Mesendoderm (in vitro differentiated cells): ENCODE results near the gene SERTAD1.

ENCODE experiments used
- DNase-seq: peaks from one replicate; pipeline ENCODE4 v3.0.0; 2013
- H2AK5ac ChIP-seq: 2 replicates; pipeline ENCODE4 v1.6.1; 2013; ENCODE audit warnings: low read length, inconsistent platforms
- H2BK120ac ChIP-seq: 2 replicates; pipeline ENCODE4 v1.6.1; 2013; ENCODE audit warnings: low read depth, mild to moderate bottlenecking, low read length, moderate library complexity, mixed read lengths
- H2BK15ac ChIP-seq: replicated peaks from 2 replicates; pipeline ENCODE4 v1.6.1; 2013; ENCODE audit warnings: low read depth, mild to moderate bottlenecking, moderate library complexity
- H2BK5ac ChIP-seq: 2 replicates; pipeline ENCODE4 v1.6.1; 2013; ENCODE audit warnings: low read length, inconsistent platforms
- H3K18ac ChIP-seq: 2 replicates; pipeline ENCODE4 v1.6.1; 2013; ENCODE audit warnings: mild to moderate bottlenecking, low read length, mixed read lengths
- H3K23ac ChIP-seq: one replicate; pipeline ENCODE4 v1.6.1; 2013; ENCODE audit warnings: low read length
- H3K27ac ChIP-seq: 2 replicates; pipeline ENCODE4 v1.5.1; 2013; ENCODE audit warnings: low read depth, mild to moderate bottlenecking, inconsistent platforms, low read length, moderate library complexity
- H3K27me3 ChIP-seq: 2 replicates; pipeline ENCODE4 v1.6.1; 2013; ENCODE audit warnings: low read length, control low read depth, mild to moderate bottlenecking, inconsistent platforms; ENCODE audit not compliant: insufficient read depth, poor library complexity
- H3K36me3 ChIP-seq: 2 replicates; pipeline ENCODE4 v1.6.1; 2013; ENCODE audit warnings: low read length, inconsistent platforms; ENCODE audit not compliant: control insufficient read depth, insufficient read depth
- H3K4ac ChIP-seq: one replicate; pipeline ENCODE4 v1.6.1; 2013; ENCODE audit warnings: low read depth, mild to moderate bottlenecking, low read length, moderate library complexity
- H3K4me1 ChIP-seq: 2 replicates; pipeline ENCODE4 v1.6.1; 2013; ENCODE audit warnings: low read depth, low read length, inconsistent platforms; ENCODE audit not compliant: control insufficient read depth
- H3K4me2 ChIP-seq: 2 replicates; pipeline ENCODE4 v1.6.1; 2013; ENCODE audit warnings: low read length
- H3K4me3 ChIP-seq: 2 replicates; pipeline ENCODE4 v1.5.1; 2013; ENCODE audit warnings: mild to moderate bottlenecking, low read length
- H3K56ac ChIP-seq: one replicate; pipeline ENCODE4 v1.6.1; 2013; ENCODE audit warnings: low read length
- H3K79me1 ChIP-seq: 2 replicates; pipeline ENCODE4 v1.6.1; 2013; ENCODE audit warnings: low read length, inconsistent platforms
- H3K79me2 ChIP-seq: 2 replicates; pipeline ENCODE4 v1.6.1; 2013; ENCODE audit warnings: mild to moderate bottlenecking, low read length; ENCODE audit not compliant: control insufficient read depth, insufficient read depth
- H3K9ac ChIP-seq: 2 replicates; pipeline ENCODE4 v1.6.1; 2013; ENCODE audit warnings: low read length, inconsistent platforms
- H4K5ac ChIP-seq: one replicate; pipeline ENCODE4 v1.6.1; 2013; ENCODE audit warnings: low read length
- H4K8ac ChIP-seq: one replicate; pipeline ENCODE4 v1.6.1; 2013; ENCODE audit warnings: low read depth, mild to moderate bottlenecking, control low read depth, low read length, moderate library complexity
- WGBS: extraction: QIAGEN DNeasy Blood & Tissue Kit; methylation state at CpG from one replicate; pipeline ENCODE4 v1.1.7; 2013; ENCODE audit warnings: low lambda C conversion rate, missing lambda C conversion rate; ENCODE audit not compliant: insufficient coverage; ENCODE audit errors: extremely low coverage; 5-methylcytosine and 5-hydroxymethylcytosine counted together

SERTAD1 gene

GRCh38 chr19:40378509-40378908 lies 47.3 kb downstream of the SERTAD1 start:
- no CpG with 5 or more reads among the region's 2 CpGs for WGBS
- H3K79me2 ChIP-seq = no peaks in the 10 kb centered on the region
- no peak overlapping the region for H4K5ac ChIP-seq
- H2BK15ac ChIP-seq = no peak overlapping the region
- H3K23ac ChIP-seq = no peak overlapping the region
- no peak overlapping the region for H3K4ac ChIP-seq
- peaks cover 6% of the 10 kb centered on the region for H3K36me3 ChIP-seq
- no peak overlapping the region for H3K4me2 ChIP-seq
- no peaks in the 10 kb centered on the region for H3K4me1 ChIP-seq
- H3K27me3 ChIP-seq = no peaks in the 10 kb centered on the region
- no peak overlapping the region for H3K27ac ChIP-seq
- no peak overlapping the region for H2BK120ac ChIP-seq
- H2AK5ac ChIP-seq = no peak overlapping the region
- H4K8ac ChIP-seq = no peak overlapping the region
- no peak overlapping the region for H3K4me3 ChIP-seq
- H3K56ac ChIP-seq = no peak overlapping the region
- DNase-seq = no peak
- no peak overlapping the region for H3K18ac ChIP-seq
- no peaks in the 10 kb centered on the region for H3K79me1 ChIP-seq
- H2BK5ac ChIP-seq = no peak overlapping the region
- H3K9ac ChIP-seq = no peak overlapping the region

GRCh38 chr19:40377876-40378385 lies 47.9 kb downstream of the SERTAD1 start:
- no peak overlapping the region for H3K4me3 ChIP-seq
- H3K4me2 ChIP-seq = no peak overlapping the region
- H3K79me1 ChIP-seq = no peaks in the 10 kb centered on the region
- H3K9ac ChIP-seq = no peak overlapping the region
- H3K79me2 ChIP-seq = no peaks in the 10 kb centered on the region
- no peak overlapping the region for H2BK15ac ChIP-seq
- H3K56ac ChIP-seq = no peak overlapping the region
- H3K27ac ChIP-seq = no peak overlapping the region
- H2BK120ac ChIP-seq = no peak overlapping the region
- peaks cover 6% of the 10 kb centered on the region for H3K36me3 ChIP-seq
- H3K4ac ChIP-seq = no peak overlapping the region
- no peak for DNase-seq
- H2BK5ac ChIP-seq = no peak overlapping the region
- H3K23ac ChIP-seq = no peak overlapping the region
- H3K18ac ChIP-seq = no peak overlapping the region
- no peak overlapping the region for H2AK5ac ChIP-seq
- H4K8ac ChIP-seq = no peak overlapping the region
- H3K4me1 ChIP-seq = no peaks in the 10 kb centered on the region
- no CpG with 5 or more reads among the region's 25 CpGs for WGBS
- no peak overlapping the region for H4K5ac ChIP-seq
- H3K27me3 ChIP-seq = no peaks in the 10 kb centered on the region

GRCh38 chr19:40376286-40376862 lies 49.4 kb downstream of the SERTAD1 start:
- no peak overlapping the region for H4K5ac ChIP-seq
- H2BK120ac ChIP-seq = no peak overlapping the region
- no peaks in the 10 kb centered on the region for H3K79me1 ChIP-seq
- no peak overlapping the region for H4K8ac ChIP-seq
- no peak overlapping the region for H2AK5ac ChIP-seq
- no peaks in the 10 kb centered on the region for H3K4me1 ChIP-seq
- no peak overlapping the region for H3K27ac ChIP-seq
- peaks cover 6% of the 10 kb centered on the region for H3K36me3 ChIP-seq
- no peaks in the 10 kb centered on the region for H3K79me2 ChIP-seq
- H3K4me3 ChIP-seq = no peak overlapping the region
- no peak overlapping the region for H3K56ac ChIP-seq
- no peak overlapping the region for H2BK5ac ChIP-seq
- no peak overlapping the region for H2BK15ac ChIP-seq
- H3K4me2 ChIP-seq = no peak overlapping the region
- H3K4ac ChIP-seq = no peak overlapping the region
- H3K9ac ChIP-seq = no peak overlapping the region
- WGBS = no CpG with 5 or more reads among the region's 17 CpGs
- no peak overlapping the region for H3K23ac ChIP-seq
- no peak overlapping the region for H3K18ac ChIP-seq
- no peak for DNase-seq
- no peaks in the 10 kb centered on the region for H3K27me3 ChIP-seq

DNA sequence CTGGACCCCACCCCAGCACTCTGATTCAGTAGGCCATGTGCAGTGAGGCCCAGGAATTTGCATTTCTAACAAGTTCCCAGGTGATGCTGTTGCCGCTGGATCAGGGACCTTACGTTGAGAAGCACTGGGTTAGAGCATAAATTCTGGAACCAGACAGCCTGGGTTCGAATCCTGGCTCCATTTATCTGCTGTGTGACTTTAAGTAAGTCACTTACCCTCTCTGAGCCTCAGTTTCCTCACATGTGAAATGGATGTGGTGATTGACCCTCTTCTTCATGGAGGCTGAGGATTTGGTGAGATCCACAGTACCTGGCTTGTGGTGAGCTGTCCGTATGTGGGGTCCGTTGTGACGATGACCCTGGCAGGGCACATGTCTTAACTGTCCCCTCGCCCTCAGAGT lies 51.7 kb downstream of the SERTAD1 start:
- Histone ChIP-seq H3K79me2 (no peaks in the 10 kb centered on the region), H3K4ac (no peak overlapping the region), H3K56ac (no peak overlapping the region), H2AK5ac (no peak overlapping the region), H3K18ac (no peak overlapping the region), H2BK15ac (no peak overlapping the region), H4K5ac (no peak overlapping the region), H2BK5ac (no peak overlapping the region), H2BK120ac (no peak overlapping the region), H3K27ac (no peak overlapping the region), H3K23ac (no peak overlapping the region), H3K4me2 (no peak overlapping the region), H3K36me3 (peaks cover 8% of the 10 kb centered on the region), H3K79me1 (no peaks in the 10 kb centered on the region), H3K27me3 (no peaks in the 10 kb centered on the region), H3K4me1 (no peaks in the 10 kb centered on the region), H3K9ac (no peak overlapping the region), H3K4me3 (no peak overlapping the region), H4K8ac (no peak overlapping the region)
- no CpG with 5 or more reads among the region's 7 CpGs for WGBS
- DNase-seq = no peak

GRCh38 chr19:40371802-40372122 lies 54.0 kb downstream of the SERTAD1 start:
- Histone ChIP-seq H3K18ac (no peak overlapping the region), H3K36me3 (peaks cover 5% of the 10 kb centered on the region)

More at GRCh38 chr19:40371802-40372122, 54.0 kb downstream of the SERTAD1 start:
- H4K5ac ChIP-seq = no peak overlapping the region
- H3K4me1 ChIP-seq = no peaks in the 10 kb centered on the region
- no peak overlapping the region for H4K8ac ChIP-seq
- no peak overlapping the region for H3K9ac ChIP-seq
- no peak for DNase-seq
- H3K79me2 ChIP-seq = no peaks in the 10 kb centered on the region
- no peaks in the 10 kb centered on the region for H3K79me1 ChIP-seq
- H2BK120ac ChIP-seq = no peak overlapping the region
- no peak overlapping the region for H3K4ac ChIP-seq
- H2BK5ac ChIP-seq = no peak overlapping the region
- no peak overlapping the region for H3K23ac ChIP-seq
- no peak overlapping the region for H2BK15ac ChIP-seq
- no peak overlapping the region for H3K27ac ChIP-seq
- WGBS = no CpG with 5 or more reads among the region's 5 CpGs
- H3K4me2 ChIP-seq = no peak overlapping the region
- no peaks in the 10 kb centered on the region for H3K27me3 ChIP-seq
- no peak overlapping the region for H2AK5ac ChIP-seq
- H3K56ac ChIP-seq = no peak overlapping the region
- H3K4me3 ChIP-seq = no peak overlapping the region
